NCI-H1417 (cell line): Measurements from ENCODE around the gene RAPGEF2.
"Not testable (repeated sequence)": the region's sequence is repeated elsewhere in the genome, so short reads cannot be mapped to it uniquely, and the experiment has no call there.

Experiments used
- DNase-seq, 3 experiments: peaks; one replicate each; lab custom pipeline; 2025; lab: John Stamatoyannopoulos, UW

The RAPGEF2 gene

GRCh38 chr4:159160242-159160641 is 57.4 kb downstream of the RAPGEF2 start:
- DNase-seq: peak in 2 of 3 experiments; percentile 15 to 68

GRCh38 chr4:159161436-159161835 is 58.6 kb downstream of the RAPGEF2 start:
- DNase-seq: not testable (repeated sequence)

GRCh38 chr4:159162576-159162975 is 59.7 kb downstream of the RAPGEF2 start:
- peak in 1 of 3 experiments; percentile 23 for DNase-seq

GRCh38 chr4:159163521-159163920 is 60.6 kb downstream of the RAPGEF2 start:
- DNase-seq: no peak

- DNase-seq: no peak
Observed at GRCh38 chr4:159169404-159170302, 66.8 kb downstream of the RAPGEF2 start.

- DNase-seq: no peak
Observed at GRCh38 chr4:159171287-159171686, 68.4 kb downstream of the RAPGEF2 start.

GRCh38 chr4:159173886-159174285 is 71.0 kb downstream of the RAPGEF2 start:
- no peak for DNase-seq

- DNase-seq: peak in 1 of 3 experiments; percentile 14
Observed at GRCh38 chr4:159174645-159175084, 71.8 kb downstream of the RAPGEF2 start.

GRCh38 chr4:159175085-159175988 is 72.5 kb downstream of the RAPGEF2 start:
- DNase-seq: peak; percentile 30 to 87 (median 47)

- DNase-seq: no peak
Observed at GRCh38 chr4:159175989-159176375, 73.1 kb downstream of the RAPGEF2 start.

- DNase-seq: no peak
Observed at GRCh38 chr4:159177265-159178150, 74.6 kb downstream of the RAPGEF2 start.

- no peak for DNase-seq
Observed at GRCh38 chr4:159178151-159178546, 75.3 kb downstream of the RAPGEF2 start.

GRCh38 chr4:159178979-159179969 is 76.4 kb downstream of the RAPGEF2 start:
- DNase-seq: no peak

GRCh38 chr4:159183885-159184605 is 81.2 kb downstream of the RAPGEF2 start:
- not testable (repeated sequence) for DNase-seq

- no peak for DNase-seq
Observed at GRCh38 chr4:159185591-159186023, 82.7 kb downstream of the RAPGEF2 start.

GRCh38 chr4:159188646-159189045 is 85.8 kb downstream of the RAPGEF2 start:
- no peak for DNase-seq

GRCh38 chr4:159190651-159191050 is 87.8 kb downstream of the RAPGEF2 start:
- DNase-seq: no peak

- DNase-seq: peak in 1 of 3 experiments; percentile 18
Observed at GRCh38 chr4:159191989-159192388, 89.1 kb downstream of the RAPGEF2 start.

- DNase-seq: no peak
Observed at GRCh38 chr4:159193046-159193620, 90.3 kb downstream of the RAPGEF2 start.
